Smooth muscle cell (in vitro differentiated cells): Measurements from ENCODE around the gene C1orf232. TPM values are rescaled to one million over a fixed set of nuclear protein-coding genes. Genes with fewer than 3 reads are reported as not detected.

Source experiments
- DNase-seq: peaks from one replicate; lab custom pipeline; 2025; ENCODE audit not compliant: unreplicated experiment; lab: John Stamatoyannopoulos, UW
- H2AFZ ChIP-seq: fragments of 200-600 bp; sonication (generic); 2 replicates; pipeline ENCODE4 v1.6.0; 2016; ENCODE audit warnings: antibody characterized with exemption, low read depth, mild to moderate bottlenecking
- H3F3A ChIP-seq: fragments of 200-600 bp; sonication (generic); 2 replicates; pipeline ENCODE4 v1.6.0; 2017; ENCODE audit warnings: antibody characterized with exemption, low read depth
- H3K27ac ChIP-seq: fragments of 200-600 bp; sonication (generic); 2 replicates; pipeline ENCODE4 v1.5.1; 2016; ENCODE audit warnings: low read depth, mild to moderate bottlenecking
- H3K27me3 ChIP-seq: fragments of 200-600 bp; sonication (generic); 2 replicates; pipeline ENCODE4 v1.6.1; 2016; ENCODE audit warnings: low read depth, mild to moderate bottlenecking
- H3K36me3 ChIP-seq: fragments of 200-600 bp; sonication (generic); 2 replicates; pipeline ENCODE4 v1.5.1; 2016; ENCODE audit warnings: low read depth
- H3K4me1 ChIP-seq: fragments of 200-600 bp; sonication (generic); 2 replicates; pipeline ENCODE4 v1.5.1; 2016; ENCODE audit warnings: low read depth
- H3K4me2 ChIP-seq: fragments of 200-600 bp; sonication (generic); 2 replicates; pipeline ENCODE4 v1.6.0; 2016; ENCODE audit warnings: mild to moderate bottlenecking
- H3K4me3 ChIP-seq: fragments of 200-600 bp; sonication (generic); 2 replicates; pipeline ENCODE4 v1.5.1; 2016; ENCODE audit warnings: mild to moderate bottlenecking
- H3K79me2 ChIP-seq: fragments of 200-600 bp; sonication (generic); 2 replicates; pipeline ENCODE4 v1.6.0; 2016; ENCODE audit warnings: low read depth, mild to moderate bottlenecking
- H3K9ac ChIP-seq: fragments of 200-600 bp; sonication (generic); 2 replicates; pipeline ENCODE4 v1.6.0; 2016; ENCODE audit warnings: low read depth
- H3K9me3 ChIP-seq: fragments of 200-600 bp; sonication (generic); replicated peaks from 2 replicates; pipeline ENCODE4 v1.5.1; 2016; ENCODE audit warnings: low read depth
- H4K20me1 ChIP-seq: fragments of 200-600 bp; sonication (generic); 2 replicates; pipeline ENCODE4 v1.6.0; 2016; ENCODE audit warnings: low read depth
- WGBS: methylation state at CpG from one replicate; pipeline ENCODE4 v1.1.7; 2016; ENCODE audit warnings: low lambda C conversion rate; 5-methylcytosine and 5-hydroxymethylcytosine counted together
- polyA plus RNA-seq: library from polyadenylated mRNA; unstranded; fragments of >200 nt; fragmentation: Nextera tagmentation; extraction: Ambion mirVana; gene quantifications from 2 replicates; pipeline ENCODE4 v1.2.1, GENCODE V29; 2016
- total RNA-seq: library from RNA; depleted of rRNA; stranded (reverse); fragments of >200 nt; gene quantifications from 2 replicates; pipeline ENCODE4 v1.2.3, GENCODE V29; 2014
- TF ChIP-seq, protein P1 (sequence below): fragments of 200-600 bp; sonication (generic); IDR thresholded peaks from 2 replicates; pipeline ENCODE4 v1.5.1; 2017; ENCODE audit warnings: borderline replicate concordance, mild to moderate bottlenecking, antibody characterized with exemption; ENCODE audit not compliant: insufficient read depth, poor library complexity, severe bottlenecking

The C1orf232 gene
- total and polyA plus RNA-seq, 2 experiments from 2014 or later = not detected

DNA sequence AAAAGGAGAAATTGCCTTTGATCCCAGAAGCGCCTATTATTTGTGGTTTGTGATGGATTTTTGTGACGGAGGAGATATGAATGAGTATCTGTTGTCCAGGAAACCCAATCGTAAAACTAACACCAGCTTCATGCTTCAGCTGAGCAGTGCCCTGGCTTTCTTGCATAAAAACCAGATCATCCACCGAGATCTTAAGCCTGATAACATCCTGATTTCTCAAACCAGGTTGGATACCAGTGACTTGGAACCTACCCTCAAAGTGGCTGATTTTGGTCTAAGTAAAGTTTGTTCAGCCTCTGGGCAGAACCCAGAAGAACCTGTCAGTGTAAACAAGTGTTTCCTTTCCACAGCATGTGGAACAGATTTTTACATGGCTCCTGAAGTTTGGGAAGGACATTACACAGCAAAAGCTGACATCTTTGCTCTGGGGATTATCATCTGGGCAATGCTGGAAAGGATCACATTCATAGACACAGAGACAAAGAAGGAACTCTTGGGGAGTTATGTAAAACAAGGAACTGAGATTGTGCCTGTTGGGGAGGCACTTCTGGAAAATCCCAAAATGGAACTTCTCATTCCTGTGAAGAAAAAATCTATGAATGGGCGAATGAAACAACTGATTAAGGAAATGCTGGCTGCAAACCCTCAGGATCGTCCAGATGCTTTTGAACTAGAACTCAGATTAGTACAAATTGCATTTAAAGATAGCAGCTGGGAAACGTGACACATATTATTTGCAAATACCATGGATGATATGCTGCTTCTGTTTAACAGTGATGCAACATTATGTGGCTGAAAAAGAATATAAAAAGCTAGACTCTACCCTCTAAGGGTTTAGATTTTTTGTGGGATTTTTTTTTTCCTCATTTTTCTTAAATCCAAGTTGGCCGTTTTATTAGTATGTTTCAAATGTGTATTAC, 46.6 kb downstream of the C1orf232 start:
- TF ChIP-seq, protein P1, sequence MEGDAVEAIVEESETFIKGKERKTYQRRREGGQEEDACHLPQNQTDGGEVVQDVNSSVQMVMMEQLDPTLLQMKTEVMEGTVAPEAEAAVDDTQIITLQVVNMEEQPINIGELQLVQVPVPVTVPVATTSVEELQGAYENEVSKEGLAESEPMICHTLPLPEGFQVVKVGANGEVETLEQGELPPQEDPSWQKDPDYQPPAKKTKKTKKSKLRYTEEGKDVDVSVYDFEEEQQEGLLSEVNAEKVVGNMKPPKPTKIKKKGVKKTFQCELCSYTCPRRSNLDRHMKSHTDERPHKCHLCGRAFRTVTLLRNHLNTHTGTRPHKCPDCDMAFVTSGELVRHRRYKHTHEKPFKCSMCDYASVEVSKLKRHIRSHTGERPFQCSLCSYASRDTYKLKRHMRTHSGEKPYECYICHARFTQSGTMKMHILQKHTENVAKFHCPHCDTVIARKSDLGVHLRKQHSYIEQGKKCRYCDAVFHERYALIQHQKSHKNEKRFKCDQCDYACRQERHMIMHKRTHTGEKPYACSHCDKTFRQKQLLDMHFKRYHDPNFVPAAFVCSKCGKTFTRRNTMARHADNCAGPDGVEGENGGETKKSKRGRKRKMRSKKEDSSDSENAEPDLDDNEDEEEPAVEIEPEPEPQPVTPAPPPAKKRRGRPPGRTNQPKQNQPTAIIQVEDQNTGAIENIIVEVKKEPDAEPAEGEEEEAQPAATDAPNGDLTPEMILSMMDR = no peak

DNA sequence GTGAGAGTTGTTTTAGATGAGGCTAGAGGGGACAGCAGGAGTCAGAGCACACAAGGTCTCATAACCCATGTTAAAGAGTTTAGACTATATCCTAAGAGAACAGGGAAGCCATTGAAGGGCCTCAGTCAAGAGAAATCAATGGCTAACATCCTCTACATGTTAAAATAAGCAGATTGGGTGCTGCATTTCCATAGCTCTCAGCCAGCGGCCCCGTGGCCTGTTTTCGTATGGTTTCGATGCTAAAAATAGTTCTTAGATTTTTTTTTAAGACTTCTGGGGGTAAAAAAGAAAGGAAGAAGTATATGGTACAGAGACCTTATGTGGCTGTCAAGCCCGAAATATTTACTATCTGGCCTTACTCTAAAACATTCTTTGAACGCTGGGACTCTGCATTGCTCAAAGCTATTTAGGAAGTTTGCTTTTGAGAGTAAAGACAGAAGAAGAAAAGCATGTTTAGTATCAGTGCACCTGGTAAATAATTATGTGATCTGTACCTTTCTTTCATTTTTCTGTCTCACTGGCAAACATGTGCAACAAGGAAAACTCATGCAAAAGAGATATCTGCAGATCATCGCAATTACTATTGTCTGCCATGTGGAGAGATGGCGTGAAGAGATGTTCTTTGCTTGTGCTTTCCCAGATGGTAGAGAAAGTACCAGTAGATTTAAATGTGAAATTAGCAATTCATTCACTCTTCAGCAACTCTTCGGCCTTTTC, 48.7 kb downstream of the C1orf232 start:
- 72% methylated on average over 9 of the region's 9 CpGs for WGBS
- Histone ChIP-seq H3K27me3 (no peaks in the 10 kb centered on the region), H3K4me2 (no peak overlapping the region), H3K36me3 (peaks cover 5% of the 10 kb centered on the region), H3F3A (peaks cover 16% of the 10 kb centered on the region), H3K9me3 (no peaks in the 10 kb centered on the region), H3K4me3 (no peak overlapping the region), H3K9ac (no peak overlapping the region), H3K27ac (no peak overlapping the region), H3K4me1 (no peaks in the 10 kb centered on the region), H2AFZ (no peak overlapping the region), H4K20me1 (no peaks in the 10 kb centered on the region), H3K79me2 (no peaks in the 10 kb centered on the region)
- TF ChIP-seq, protein P1 = no peak
- no peak for DNase-seq

More for the DNA sequence above, 46.6 kb downstream of the C1orf232 start:
- Histone ChIP-seq H3K79me2 (no peaks in the 10 kb centered on the region), H3K27ac (peak overlapping the region; percentile 61), H3F3A (peaks cover 16% of the 10 kb centered on the region), H3K36me3 (peaks cover 5% of the 10 kb centered on the region), H3K4me3 (no peak overlapping the region), H3K4me1 (no peaks in the 10 kb centered on the region), H3K4me2 (peak overlapping the region; percentile 9), H4K20me1 (no peaks in the 10 kb centered on the region), H3K9ac (no peak overlapping the region), H3K27me3 (no peaks in the 10 kb centered on the region), H3K9me3 (no peaks in the 10 kb centered on the region), H2AFZ (no peak overlapping the region)
- WGBS = 31% methylated on average over 8 of the region's 8 CpGs
- no peak for DNase-seq

DNA sequence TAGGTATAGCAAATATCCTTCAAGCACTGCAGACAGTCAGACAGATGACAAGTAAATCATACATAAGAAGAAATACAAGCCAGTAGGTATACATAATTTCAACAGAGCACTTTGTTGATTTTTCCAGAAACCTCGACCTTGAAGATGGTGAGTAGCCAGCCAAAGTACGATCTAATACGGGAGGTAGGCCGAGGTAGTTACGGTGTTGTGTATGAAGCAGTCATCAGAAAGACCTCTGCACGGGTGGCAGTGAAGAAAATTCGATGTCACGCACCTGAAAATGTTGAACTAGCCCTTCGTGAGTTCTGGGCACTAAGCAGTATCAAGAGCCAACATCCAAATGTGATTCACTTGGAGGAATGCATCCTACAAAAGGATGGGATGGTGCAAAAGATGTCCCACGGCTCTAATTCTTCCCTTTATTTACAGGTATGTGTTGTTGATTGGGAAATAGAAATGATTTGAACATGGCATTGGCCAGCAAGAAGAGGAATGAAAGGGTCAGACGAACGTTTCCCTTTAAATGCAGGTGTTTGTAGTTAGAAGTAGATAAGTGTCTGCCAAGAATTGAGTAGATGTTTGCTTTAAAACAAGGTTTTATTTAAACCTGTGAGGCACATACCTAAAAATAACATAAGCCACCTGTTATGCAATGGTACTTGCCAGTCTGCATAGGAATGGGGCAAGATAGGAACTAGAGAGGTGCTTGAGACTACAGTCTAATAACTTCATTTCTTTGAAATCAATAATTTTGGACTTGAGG, 54.4 kb downstream of the C1orf232 start:
- Histone ChIP-seq H3K4me2 (no peak overlapping the region), H3K27ac (no peak overlapping the region), H3K9me3 (no peaks in the 10 kb centered on the region), H3K36me3 (peaks cover 5% of the 10 kb centered on the region), H2AFZ (no peak overlapping the region), H4K20me1 (no peaks in the 10 kb centered on the region), H3F3A (peaks cover 3% of the 10 kb centered on the region), H3K4me1 (peaks cover 17% of the 10 kb centered on the region), H3K4me3 (no peak overlapping the region), H3K27me3 (no peaks in the 10 kb centered on the region), H3K79me2 (peaks cover 9% of the 10 kb centered on the region), H3K9ac (no peak overlapping the region)
- 97% methylated on average over 12 of the region's 12 CpGs for WGBS
- TF ChIP-seq, protein P1 = no peak
- DNase-seq = no peak

Other genes starting within 250 kb of the C1orf232 start
- 9.2 and 9.4 TPM in 2 replicates for gene PAFAH2, start 170.9 kb downstream of the C1orf232 start, total RNA-seq
- gene PAFAH2, start 170.9 kb downstream of the C1orf232 start, polyA plus RNA-seq = 9.6 and 13.2 TPM in 2 replicates
- gene EXTL1, start 147.2 kb downstream of the C1orf232 start, total RNA-seq = 11.2 and 14.1 TPM in 2 replicates
- gene EXTL1, start 147.2 kb downstream of the C1orf232 start, polyA plus RNA-seq = 9.2 and 25.8 TPM in 2 replicates
- 0.27 TPM in 1 of 2 replicates, not detected in the other for gene SLC30A2, start 122.8 kb downstream of the C1orf232 start, total RNA-seq
- 0.53 and 0.56 TPM in 2 replicates for gene SLC30A2, start 122.8 kb downstream of the C1orf232 start, polyA plus RNA-seq
- gene TRIM63, start 101.3 kb downstream of the C1orf232 start, total RNA-seq = not detected in 2 replicates
- 0.14 and 0.97 TPM in 2 replicates for gene TRIM63, start 101.3 kb downstream of the C1orf232 start, polyA plus RNA-seq
- gene PDIK1L, start 57.1 kb downstream of the C1orf232 start, total RNA-seq = 3.7 and 4.6 TPM in 2 replicates
- gene PDIK1L, start 57.1 kb downstream of the C1orf232 start, polyA plus RNA-seq = 1.9 and 3.6 TPM in 2 replicates
- not detected in 2 replicates for gene FAM110D, start 9.9 kb downstream of the C1orf232 start, total RNA-seq
- 0.08 TPM in 1 of 2 replicates, not detected in the other for gene FAM110D, start 9.9 kb downstream of the C1orf232 start, polyA plus RNA-seq
- 9.2 and 38.4 TPM in 2 replicates for gene ZNF593, start 945 bp upstream of the C1orf232 start, total RNA-seq
- 52.4 and 67.7 TPM in 2 replicates for gene ZNF593, start 945 bp upstream of the C1orf232 start, polyA plus RNA-seq
- not detected in 2 replicates for gene ZNF593OS, start 2.9 kb upstream of the C1orf232 start, total RNA-seq
- gene ZNF593OS, start 2.9 kb upstream of the C1orf232 start, polyA plus RNA-seq = 1.5 TPM in 1 of 2 replicates, not detected in the other
- gene CNKSR1, start 8.5 kb upstream of the C1orf232 start, total RNA-seq = 2.6 and 6.6 TPM in 2 replicates
- 1.4 and 8.6 TPM in 2 replicates for gene CNKSR1, start 8.5 kb upstream of the C1orf232 start, polyA plus RNA-seq
- gene CATSPER4, start 21.6 kb upstream of the C1orf232 start, total RNA-seq = not detected in 2 replicates
- gene CATSPER4, start 21.6 kb upstream of the C1orf232 start, polyA plus RNA-seq = not detected in 2 replicates
- 6.0 and 7.9 TPM in 2 replicates for gene CEP85, start 65.2 kb upstream of the C1orf232 start, total RNA-seq
- 3.9 and 8.0 TPM in 2 replicates for gene CEP85, start 65.2 kb upstream of the C1orf232 start, polyA plus RNA-seq
- 162 and 241 TPM in 2 replicates for gene SH3BGRL3, start 111.1 kb upstream of the C1orf232 start, total RNA-seq
- 1,359 and 1,367 TPM in 2 replicates for gene SH3BGRL3, start 111.1 kb upstream of the C1orf232 start, polyA plus RNA-seq
- gene UBXN11, start 137.7 kb upstream of the C1orf232 start, total RNA-seq = 3.3 and 4.8 TPM in 2 replicates
- 17.7 and 20.3 TPM in 2 replicates for gene UBXN11, start 137.7 kb upstream of the C1orf232 start, polyA plus RNA-seq
- gene CD52, start 149.0 kb upstream of the C1orf232 start, total RNA-seq = 1.1 TPM in 1 of 2 replicates, not detected in the other
- 0.39 and 1.3 TPM in 2 replicates for gene CD52, start 149.0 kb upstream of the C1orf232 start, polyA plus RNA-seq
- gene CRYBG2, start 185.2 kb upstream of the C1orf232 start, total RNA-seq = 5.2 and 9.5 TPM in 2 replicates
- gene CRYBG2, start 185.2 kb upstream of the C1orf232 start, polyA plus RNA-seq = 4.1 and 9.8 TPM in 2 replicates
- gene ZNF683, start 203.8 kb upstream of the C1orf232 start, total RNA-seq = not detected in 2 replicates
- gene ZNF683, start 203.8 kb upstream of the C1orf232 start, polyA plus RNA-seq = not detected in 2 replicates
- gene LIN28A, start 241.9 kb upstream of the C1orf232 start, total RNA-seq = not detected in 2 replicates
- 0.08 and 0.13 TPM in 2 replicates for gene LIN28A, start 241.9 kb upstream of the C1orf232 start, polyA plus RNA-seq